ENCODE measurements around the gene FUT9. TPM values are rescaled to one million over a fixed set of nuclear protein-coding genes. Genes with fewer than 3 reads are reported as not detected.
A peak's percentile ranks its signal among the peaks of the same experiment; 100 is the strongest.

The FUT9 gene
- total RNA-seq, 1 donor from 2014 or later = not detected

DNA sequence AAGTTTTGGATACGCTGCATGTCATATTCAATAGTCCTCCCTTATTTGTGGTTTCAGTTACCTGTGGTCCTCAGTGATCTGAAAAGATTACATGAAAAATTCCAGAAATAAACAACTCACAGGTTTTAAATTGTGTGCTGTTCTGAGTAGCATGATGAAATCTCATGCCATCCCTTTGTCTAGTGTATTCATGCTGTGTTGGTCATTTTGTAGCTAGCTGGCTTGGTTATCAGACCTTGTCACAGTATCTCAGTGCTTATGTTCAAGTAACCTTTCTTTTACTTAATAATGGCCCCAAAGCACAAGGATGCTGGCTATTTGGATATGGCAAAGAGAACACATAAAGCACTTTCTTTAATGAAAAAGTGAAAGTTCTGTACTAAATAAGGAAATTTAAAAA lies 78.3 kb downstream of the FUT9 start:
- Histone ChIP-seq H3K36me3 (ENCODE audit: control insufficient read depth, insufficient read depth, low read length) (no peaks in the 10 kb centered on the region), H3K4me3 (ENCODE audit: low read depth, low read length) (no peak overlapping the region), H3K27me3 (ENCODE audit: control insufficient read depth, insufficient read depth, low read length) (no peaks in the 10 kb centered on the region)
- TF ChIP-seq, protein P1, sequence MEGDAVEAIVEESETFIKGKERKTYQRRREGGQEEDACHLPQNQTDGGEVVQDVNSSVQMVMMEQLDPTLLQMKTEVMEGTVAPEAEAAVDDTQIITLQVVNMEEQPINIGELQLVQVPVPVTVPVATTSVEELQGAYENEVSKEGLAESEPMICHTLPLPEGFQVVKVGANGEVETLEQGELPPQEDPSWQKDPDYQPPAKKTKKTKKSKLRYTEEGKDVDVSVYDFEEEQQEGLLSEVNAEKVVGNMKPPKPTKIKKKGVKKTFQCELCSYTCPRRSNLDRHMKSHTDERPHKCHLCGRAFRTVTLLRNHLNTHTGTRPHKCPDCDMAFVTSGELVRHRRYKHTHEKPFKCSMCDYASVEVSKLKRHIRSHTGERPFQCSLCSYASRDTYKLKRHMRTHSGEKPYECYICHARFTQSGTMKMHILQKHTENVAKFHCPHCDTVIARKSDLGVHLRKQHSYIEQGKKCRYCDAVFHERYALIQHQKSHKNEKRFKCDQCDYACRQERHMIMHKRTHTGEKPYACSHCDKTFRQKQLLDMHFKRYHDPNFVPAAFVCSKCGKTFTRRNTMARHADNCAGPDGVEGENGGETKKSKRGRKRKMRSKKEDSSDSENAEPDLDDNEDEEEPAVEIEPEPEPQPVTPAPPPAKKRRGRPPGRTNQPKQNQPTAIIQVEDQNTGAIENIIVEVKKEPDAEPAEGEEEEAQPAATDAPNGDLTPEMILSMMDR (IDR thresholded peaks at IDR 0.05; ENCODE audit: insufficient read depth, low read length, severe bottlenecking) = no peak
- no peak for DNase-seq (ENCODE audit: low read depth)
- no peak for FAIRE-seq

DNA sequence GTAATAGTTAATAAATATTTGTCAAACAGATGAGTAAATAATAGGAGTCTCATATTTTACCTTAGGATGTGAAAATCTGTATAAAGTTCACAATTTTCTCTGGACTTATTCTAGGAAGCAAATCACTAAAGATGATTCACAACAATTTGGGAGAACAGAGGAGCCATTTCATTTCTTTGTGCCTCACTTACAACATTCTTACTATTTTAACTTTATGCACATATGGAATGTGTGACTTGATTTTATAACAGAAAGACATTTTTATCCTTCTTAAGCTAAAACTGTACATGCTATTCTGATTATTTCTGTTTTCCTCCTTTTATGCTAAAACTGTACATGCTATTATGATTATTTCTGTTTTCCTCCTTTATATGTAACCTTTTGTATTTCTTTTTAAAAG lies 83.3 kb downstream of the FUT9 start:
- Histone ChIP-seq H3K4me3 (ENCODE audit: low read depth, low read length) (no peak overlapping the region), H3K27me3 (ENCODE audit: control insufficient read depth, insufficient read depth, low read length) (no peaks in the 10 kb centered on the region), H3K36me3 (ENCODE audit: control insufficient read depth, insufficient read depth, low read length) (no peaks in the 10 kb centered on the region)
- no peak for DNase-seq (ENCODE audit: low read depth)
- TF ChIP-seq, protein P1 (IDR thresholded peaks at IDR 0.05; ENCODE audit: insufficient read depth, low read length, severe bottlenecking) = no peak
- FAIRE-seq = no peak

DNA sequence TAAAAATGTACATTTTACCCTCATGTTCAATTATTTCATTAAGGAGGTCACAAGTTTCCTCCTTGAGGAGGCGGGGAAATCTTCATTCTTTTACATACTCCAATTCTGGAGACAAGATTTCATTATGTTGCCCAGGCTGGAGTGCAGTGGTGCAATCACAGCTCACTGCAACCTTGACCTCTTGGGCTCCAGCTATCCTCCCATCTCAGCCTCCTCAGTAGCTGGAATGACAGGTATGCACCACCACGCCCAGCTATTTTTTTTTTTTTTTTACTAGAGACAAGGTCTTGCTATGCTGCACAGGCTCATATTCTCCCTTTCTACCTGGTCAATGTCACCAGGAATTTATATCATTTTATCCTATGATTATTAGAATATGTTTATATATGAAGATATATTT lies 85.8 kb downstream of the FUT9 start:
- no peak for FAIRE-seq
- Histone ChIP-seq H3K36me3 (ENCODE audit: control insufficient read depth, insufficient read depth, low read length) (no peaks in the 10 kb centered on the region), H3K27me3 (ENCODE audit: control insufficient read depth, insufficient read depth, low read length) (no peaks in the 10 kb centered on the region), H3K4me3 (ENCODE audit: low read depth, low read length) (no peak overlapping the region)
- TF ChIP-seq, protein P1 (IDR thresholded peaks at IDR 0.05; ENCODE audit: insufficient read depth, low read length, severe bottlenecking) = no peak
- DNase-seq (ENCODE audit: low read depth) = no peak

DNA sequence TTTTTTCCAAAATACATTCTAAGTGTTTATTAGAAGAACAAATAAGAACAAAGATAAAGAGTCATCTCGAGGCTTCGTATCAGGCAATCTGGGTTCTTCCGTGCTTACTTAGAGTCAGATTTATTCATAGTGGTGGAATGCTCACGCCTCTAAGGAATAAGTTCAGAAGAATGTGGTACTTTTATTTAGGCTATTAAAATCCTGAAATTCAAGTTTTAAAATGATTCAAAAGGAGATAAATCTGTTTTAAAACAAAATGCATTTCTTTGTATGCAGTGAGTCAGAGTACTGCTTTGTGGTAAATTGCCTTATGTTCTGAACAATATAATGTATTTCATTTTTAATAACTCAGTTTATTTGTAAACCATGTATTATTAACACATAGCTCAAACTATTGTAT lies 89.1 kb downstream of the FUT9 start:
- no peak overlapping the region for H3K4me3 ChIP-seq (ENCODE audit: low read depth, low read length)
- FAIRE-seq (no peak), DNase-seq (ENCODE audit: low read depth) (no peak)
- H3K36me3 ChIP-seq (ENCODE audit: control insufficient read depth, insufficient read depth, low read length) = no peaks in the 10 kb centered on the region
- TF ChIP-seq, protein P1 (IDR thresholded peaks at IDR 0.05; ENCODE audit: insufficient read depth, low read length, severe bottlenecking) = no peak
- no peaks in the 10 kb centered on the region for H3K27me3 ChIP-seq (ENCODE audit: control insufficient read depth, insufficient read depth, low read length)

DNA sequence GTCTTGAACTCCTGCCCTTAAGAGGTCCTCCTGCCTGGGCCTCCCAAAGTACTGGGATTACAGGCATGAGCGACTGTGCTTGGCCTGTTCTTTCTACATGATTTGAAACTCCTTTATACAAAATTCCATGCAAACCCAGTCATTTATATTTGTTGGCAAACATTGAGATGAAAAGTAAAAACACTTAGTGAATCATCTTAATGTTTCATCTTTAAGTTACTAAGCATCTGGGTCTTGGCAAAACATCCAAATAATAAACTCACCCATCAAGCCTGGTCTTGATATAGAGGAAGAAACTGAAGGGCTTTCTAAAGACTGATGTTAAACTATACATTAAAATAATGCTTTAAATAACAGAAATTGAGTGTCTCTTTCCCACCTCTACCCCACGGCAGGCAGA lies 95.1 kb downstream of the FUT9 start:
- DNase-seq (ENCODE audit: low read depth) = peak; percentile 20
- FAIRE-seq = no peak
- Histone ChIP-seq H3K27me3 (ENCODE audit: control insufficient read depth, insufficient read depth, low read length) (no peaks in the 10 kb centered on the region), H3K36me3 (ENCODE audit: control insufficient read depth, insufficient read depth, low read length) (no peaks in the 10 kb centered on the region), H3K4me3 (ENCODE audit: low read depth, low read length) (no peak overlapping the region)
- TF ChIP-seq, protein P1 (IDR thresholded peaks at IDR 0.05; ENCODE audit: insufficient read depth, low read length, severe bottlenecking) = no peak

DNA sequence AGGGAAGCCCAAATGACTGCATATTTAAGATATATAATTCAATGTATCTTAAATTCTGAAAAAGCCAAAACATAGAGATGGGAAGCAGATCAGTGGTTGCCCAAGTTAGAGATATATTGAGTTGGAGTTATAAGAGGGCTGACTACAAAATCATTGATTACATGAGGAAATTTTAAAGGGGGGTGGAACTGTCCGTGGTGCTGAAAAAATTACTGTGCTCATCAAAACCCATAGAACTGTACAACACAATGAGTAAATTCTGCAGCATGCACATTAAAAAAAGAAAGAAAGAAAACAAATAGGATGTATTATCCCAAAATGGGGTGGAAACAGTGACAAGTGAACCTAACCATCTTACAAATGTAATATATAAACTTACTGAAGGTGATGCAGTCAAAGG lies 100.9 kb downstream of the FUT9 start:
- Histone ChIP-seq H3K36me3 (ENCODE audit: control insufficient read depth, insufficient read depth, low read length) (no peaks in the 10 kb centered on the region), H3K27me3 (ENCODE audit: control insufficient read depth, insufficient read depth, low read length) (no peaks in the 10 kb centered on the region), H3K4me3 (ENCODE audit: low read depth, low read length) (no peak overlapping the region)
- no peak for DNase-seq (ENCODE audit: low read depth)
- no peak for FAIRE-seq
- TF ChIP-seq, protein P1 (IDR thresholded peaks at IDR 0.05; ENCODE audit: insufficient read depth, low read length, severe bottlenecking) = no peak
